Left lung (tissue), 10 donors: Measurements from ENCODE around the gene CHKB. TPM values are rescaled to one million over a fixed set of nuclear protein-coding genes. Genes with fewer than 3 reads are reported as not detected.
"Not testable (repeated sequence)": the region's sequence is repeated elsewhere in the genome, so short reads cannot be mapped to it uniquely, and the experiment has no call there.

ENCODE experiments used
- ATAC-seq: fragments of 200-7000 bp; cut with Tn5 transposase; one replicate; pipeline ENCODE4 v1.9.1; 2020; ENCODE audit warnings: moderate library complexity
- DNase-seq, 4 donors: peaks; one replicate each; pipeline ENCODE4 v3.0.0-alpha.2; 2013 to 2020
- H3K27ac ChIP-seq, 2 donors: fragments of 200-600 bp; sonication (generic) in 1 of 2; one replicate each; pipeline versions ENCODE4 v1.5.0 to v1.8.0; 2020 to 2021
- H3K27me3 ChIP-seq, 2 donors: fragments of 200-600 bp; sonication (generic) in 1 of 2; one replicate each; pipeline versions ENCODE4 v1.5.0 to v1.8.0; 2020 to 2021
- H3K36me3 ChIP-seq, 2 donors: fragments of 200-600 bp; sonication (generic) in 1 of 2; one replicate each; pipeline versions ENCODE4 v1.5.0 to v1.8.0; 2020 to 2021
- H3K4me1 ChIP-seq, 2 donors: fragments of 200-600 bp; one replicate each; pipeline ENCODE4 v1.8.0; 2021
- H3K4me3 ChIP-seq, 2 donors: fragments of 200-600 bp; sonication (generic) in 1 of 2; one replicate each; pipeline versions ENCODE4 v1.5.0 to v1.8.0; 2020 to 2021; ENCODE audit warnings: mild to moderate bottlenecking in 1 of 2
- H3K9me3 ChIP-seq, 2 donors: fragments of 200-600 bp; sonication (generic) in 1 of 2; one replicate each; pipeline versions ENCODE4 v1.5.0 to v1.8.0; 2020 to 2021
- intact Hi-C, 2 donors: fragments of 100-400 bp; cut with DNase I; formaldehyde crosslinking; loops; one replicate each; pipeline versions ENCODE4 v1.11.2 to v1.14.2; 2022
- polyA plus RNA-seq, 6 donors: library from polyadenylated mRNA; unstranded; fragments of 120-200 nt; gene quantifications; one replicate each; pipeline ENCODE4 v1.2.1, GENCODE V29; 2013; ENCODE audit not compliant: insufficient read length in 6 of 6
- total RNA-seq, 2 donors: library from RNA; stranded (reverse); fragmentation: NEBNext Ultra II Directional; extraction: Animal tissue kit (Norgen Biotek cat#: 25700); gene quantifications; one replicate each; pipeline ENCODE4 v1.2.1, GENCODE V29; 2021
- TF ChIP-seq, protein P1 (sequence below), 2 donors: fragments of 200-600 bp; sonication (generic) in 1 of 2; IDR thresholded peaks; one replicate each; pipeline versions ENCODE4 v1.5.0 to v1.8.0; 2021; ENCODE audit warnings: antibody characterized with exemption in 2 of 2
- donor health status: DM: no; HTN: yes; CAD: no.
- donor health status: DM: no; HTN: no; CAD: no.

The CHKB gene
- total and polyA plus RNA-seq, 8 donors, result 67.4 to 94.0 (median 83.8) TPM

GRCh38 chr22:50621356-50621880, 38.8 kb upstream of the CHKB start:
- peaks cover 0 to 18% of the 10 kb centered on the region in 2 donors for H3K36me3 ChIP-seq
- no peak overlapping the region for H3K4me3 ChIP-seq
- H3K4me1 ChIP-seq, result peaks cover 10 to 45% of the 10 kb centered on the region in 2 donors
- TF ChIP-seq, protein P1, sequence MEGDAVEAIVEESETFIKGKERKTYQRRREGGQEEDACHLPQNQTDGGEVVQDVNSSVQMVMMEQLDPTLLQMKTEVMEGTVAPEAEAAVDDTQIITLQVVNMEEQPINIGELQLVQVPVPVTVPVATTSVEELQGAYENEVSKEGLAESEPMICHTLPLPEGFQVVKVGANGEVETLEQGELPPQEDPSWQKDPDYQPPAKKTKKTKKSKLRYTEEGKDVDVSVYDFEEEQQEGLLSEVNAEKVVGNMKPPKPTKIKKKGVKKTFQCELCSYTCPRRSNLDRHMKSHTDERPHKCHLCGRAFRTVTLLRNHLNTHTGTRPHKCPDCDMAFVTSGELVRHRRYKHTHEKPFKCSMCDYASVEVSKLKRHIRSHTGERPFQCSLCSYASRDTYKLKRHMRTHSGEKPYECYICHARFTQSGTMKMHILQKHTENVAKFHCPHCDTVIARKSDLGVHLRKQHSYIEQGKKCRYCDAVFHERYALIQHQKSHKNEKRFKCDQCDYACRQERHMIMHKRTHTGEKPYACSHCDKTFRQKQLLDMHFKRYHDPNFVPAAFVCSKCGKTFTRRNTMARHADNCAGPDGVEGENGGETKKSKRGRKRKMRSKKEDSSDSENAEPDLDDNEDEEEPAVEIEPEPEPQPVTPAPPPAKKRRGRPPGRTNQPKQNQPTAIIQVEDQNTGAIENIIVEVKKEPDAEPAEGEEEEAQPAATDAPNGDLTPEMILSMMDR (IDR thresholded peaks at IDR 0.05), result no peak
- ATAC-seq (peak; percentile 36), DNase-seq (peak in 1 of 4 donors; percentile 13)
- H3K9me3 ChIP-seq, result no peaks in the 10 kb centered on the region
- H3K27ac ChIP-seq, result peak overlapping the region in 1 of 2 donors; percentile 43
- intact Hi-C loops, result no loop called here
- no peaks in the 10 kb centered on the region for H3K27me3 ChIP-seq

DNA sequence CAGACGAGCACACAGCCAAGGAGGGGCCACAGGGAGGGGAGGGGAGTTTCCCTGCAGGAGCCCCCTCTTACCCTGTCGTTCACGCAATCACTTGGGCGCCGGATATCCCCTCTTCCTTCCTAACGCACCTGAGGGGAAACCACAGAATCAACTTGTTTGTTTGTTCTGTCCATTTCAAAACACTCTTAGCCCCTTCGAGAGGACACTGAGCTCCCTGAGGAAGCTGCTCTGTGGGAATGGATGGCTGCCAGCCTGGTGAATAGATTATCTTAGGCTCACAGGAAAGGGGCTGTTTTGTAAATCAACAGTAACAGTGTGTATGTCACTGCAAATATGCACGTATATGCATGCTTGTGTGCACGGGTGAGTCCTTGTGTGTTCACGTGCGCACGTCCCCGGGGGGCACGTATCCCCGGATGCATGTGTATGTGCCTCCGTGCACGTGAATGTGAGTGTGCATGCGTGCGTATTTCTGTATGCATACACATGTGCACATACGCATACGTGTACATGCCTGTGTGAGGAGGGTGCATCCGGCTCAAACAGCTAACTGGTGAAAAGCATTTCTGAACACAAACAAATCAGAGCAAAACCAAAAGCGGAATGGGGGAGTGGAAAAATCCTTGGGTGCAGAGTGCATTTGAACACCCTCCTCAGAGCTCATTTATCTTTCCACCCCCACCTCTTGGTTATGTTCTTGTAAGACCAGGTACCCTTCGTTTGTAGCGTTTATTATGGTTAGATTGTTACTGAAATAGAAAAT, 38.1 kb upstream of the CHKB start:
- intact Hi-C loops, result no loop called here
- peak; percentile 7 for ATAC-seq
- TF ChIP-seq, protein P1 (IDR thresholded peaks at IDR 0.05), result peak in 1 of 2 donors; percentile 89
- H3K27ac ChIP-seq, result peak overlapping the region in 1 of 2 donors; percentile 43
- peak overlapping the region in 1 of 2 donors; percentile 19 for H3K4me3 ChIP-seq
- DNase-seq, result peak in 3 of 4 donors; percentile 41 to 82 (median 75)
- H3K36me3 ChIP-seq, result peaks cover 0 to 15% of the 10 kb centered on the region in 2 donors
- H3K4me1 ChIP-seq, result peaks cover 10 to 39% of the 10 kb centered on the region in 2 donors
- no peaks in the 10 kb centered on the region for H3K9me3 ChIP-seq
- no peaks in the 10 kb centered on the region for H3K27me3 ChIP-seq

GRCh38 chr22:50614296-50614695, 31.6 kb upstream of the CHKB start:
- intact Hi-C loops, DNase-seq, H3K4me3 ChIP-seq, H3K36me3 ChIP-seq, H3K27ac ChIP-seq, H3K9me3 ChIP-seq, ATAC-seq: not testable (repeated sequence)
- Histone ChIP-seq H3K4me1 (peaks cover 3 to 11% of the 10 kb centered on the region in 2 donors), H3K27me3 (peaks cover 0 to 37% of the 10 kb centered on the region in 2 donors)

DNA sequence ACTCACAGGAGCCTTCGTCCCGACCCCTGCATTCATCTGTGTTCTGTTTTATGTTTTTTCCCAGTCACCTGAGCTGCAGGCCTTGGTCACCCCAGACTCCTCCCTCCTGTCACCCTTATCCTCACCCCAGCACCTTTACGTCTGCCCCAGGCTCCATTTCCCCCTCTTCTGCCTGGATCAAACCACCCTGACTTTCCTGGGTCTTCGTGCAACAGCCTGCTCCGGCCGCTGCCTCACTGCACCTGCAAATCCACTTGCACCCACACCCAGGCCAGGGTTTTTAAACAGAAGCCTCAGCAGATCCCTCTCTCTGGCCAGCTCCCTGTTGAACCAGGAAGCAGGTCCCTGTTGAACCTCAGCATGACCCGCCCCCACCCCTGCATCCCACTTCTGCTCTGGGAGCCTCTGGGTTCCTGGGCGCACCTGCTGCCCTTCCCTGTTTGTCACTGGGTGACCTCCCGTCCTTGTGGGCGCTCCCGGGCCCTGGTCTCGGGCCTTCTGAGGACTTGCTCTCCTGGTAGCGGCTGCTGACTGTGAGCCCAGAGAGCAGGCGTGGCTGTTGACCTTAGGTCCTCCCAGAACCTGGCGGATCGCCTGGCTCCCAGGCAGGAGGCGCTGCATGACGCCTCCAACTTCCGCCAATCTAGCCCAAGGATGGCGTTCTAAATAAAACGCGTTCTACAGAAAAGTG, 30.8 kb upstream of the CHKB start:
- TF ChIP-seq, protein P1 (IDR thresholded peaks at IDR 0.05), result no peak
- Histone ChIP-seq H3K27ac (peak overlapping the region in 1 of 2 donors; percentile 39), H3K36me3 (no peaks in the 10 kb centered on the region), H3K27me3 (peaks cover 0 to 44% of the 10 kb centered on the region in 2 donors), H3K4me3 (no peak overlapping the region), H3K9me3 (no peaks in the 10 kb centered on the region), H3K4me1 (peaks cover 3 to 11% of the 10 kb centered on the region in 2 donors)
- ATAC-seq (peak; percentile 97), DNase-seq (peak in 2 of 4 donors; percentile 83 to 90)
- intact Hi-C loops, result no loop called here

DNA sequence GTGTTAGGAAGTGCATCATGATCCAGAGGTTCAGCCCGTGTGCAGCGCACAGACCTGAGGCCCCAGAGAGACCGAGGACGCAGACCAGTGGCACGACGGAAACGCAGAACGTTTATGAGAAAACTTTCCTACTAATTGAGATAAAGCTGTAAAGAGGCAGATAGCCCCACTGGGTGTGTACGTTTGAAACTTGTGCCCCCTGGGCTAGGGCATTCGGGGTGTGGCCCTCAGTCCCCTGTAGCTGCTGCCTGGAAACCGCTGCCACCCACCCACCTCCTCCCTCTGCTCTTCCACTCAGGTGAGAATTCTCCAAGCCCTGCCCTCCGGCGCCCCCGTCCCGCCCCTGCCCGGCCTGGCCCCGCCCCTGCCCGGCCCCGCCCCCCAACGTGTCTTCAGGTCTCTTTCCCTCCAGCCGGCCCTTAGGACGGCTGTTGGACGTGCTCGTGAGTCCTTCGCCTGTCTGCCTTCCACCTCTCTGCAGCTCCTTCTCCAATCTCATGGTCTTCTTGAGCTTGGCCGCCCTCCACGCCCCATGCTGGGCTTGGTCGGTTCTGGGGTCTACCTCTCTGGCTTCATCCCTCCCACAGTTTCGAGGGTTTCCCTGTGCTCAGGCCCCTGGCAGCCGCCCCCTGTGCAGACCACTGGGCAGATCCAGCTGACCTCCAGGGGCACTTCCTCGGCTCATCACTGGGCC, 30.0 kb upstream of the CHKB start:
- intact Hi-C loops, result no loop called here
- peak; percentile 75 for ATAC-seq
- no peak overlapping the region for H3K27ac ChIP-seq

More for the DNA sequence above, 30.0 kb upstream of the CHKB start:
- TF ChIP-seq, protein P1 (IDR thresholded peaks at IDR 0.05), result no peak
- Histone ChIP-seq H3K4me1 (peaks cover 3 to 11% of the 10 kb centered on the region in 2 donors), H3K36me3 (no peaks in the 10 kb centered on the region), H3K27me3 (peaks cover 0 to 47% of the 10 kb centered on the region in 2 donors), H3K4me3 (no peak overlapping the region), H3K9me3 (no peaks in the 10 kb centered on the region)
- peak in 1 of 4 donors; percentile 81 for DNase-seq
